ENCODE results near the gene UBXN4.
A peak's percentile ranks its signal among the peaks of the same experiment; 100 is the strongest.
"Not testable (repeated sequence)": the region's sequence is repeated elsewhere in the genome, so short reads cannot be mapped to it uniquely, and the experiment has no call there.

UBXN4 gene

DNA sequence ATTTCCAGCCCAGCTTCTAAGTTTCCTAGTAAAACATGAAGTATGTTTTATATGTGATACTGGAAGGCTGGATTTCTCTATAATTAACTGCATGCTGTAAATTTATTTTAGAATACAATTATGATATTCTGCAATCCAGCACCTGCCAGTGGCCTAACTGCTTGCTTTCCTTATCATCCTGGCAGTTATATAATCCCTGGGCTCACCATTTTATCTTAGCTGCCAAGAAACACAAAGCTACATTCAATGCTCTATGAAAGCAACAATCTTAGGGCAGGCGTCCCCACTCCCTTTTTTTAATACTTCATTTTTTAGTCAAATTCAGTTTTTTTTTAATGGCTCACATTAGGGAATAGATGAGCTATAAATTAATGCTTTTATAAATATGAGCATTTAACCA is 38.4 kb upstream of the UBXN4 start:
- Histone ChIP-seq H2AK5ac (ENCODE audit: low read length, severe bottlenecking) (no peak overlapping the region), H3K4me1 (ENCODE audit: control insufficient read depth, insufficient read depth, low read depth, low read length) (no peaks in the 10 kb centered on the region), H2BK15ac (ENCODE audit: low read depth, poor library complexity, severe bottlenecking) (no peak overlapping the region), H2AFZ (ENCODE audit: low read depth, low read length) (no peak overlapping the region), H3K23ac (ENCODE audit: low read length in 2 of 2) (no peak overlapping the region), H3K14ac (ENCODE audit: low read length in 2 of 2) (no peak overlapping the region), H3K18ac (ENCODE audit: low read depth in 1 of 2, low read length in 2 of 2) (no peak overlapping the region), H4K91ac (ENCODE audit: low read length) (no peak overlapping the region), H3K36me3 (ENCODE audit: control insufficient read depth in 1 of 2, insufficient read depth in 2 of 2, low read depth in 1 of 2, low read length in 2 of 2) (no peaks in the 10 kb centered on the region), H2BK5ac (ENCODE audit: low read depth, low read length, poor library complexity, severe bottlenecking) (no peak overlapping the region), H3K4me3 (ENCODE audit: insufficient read depth in 1 of 2, low read depth in 1 of 2, low read length in 2 of 2) (no peak overlapping the region), H3K9me3 (ENCODE audit: control insufficient read depth, low read length) (no peaks in the 10 kb centered on the region), H3K4ac (ENCODE audit: low read depth in 1 of 2, low read length in 2 of 2) (no peak overlapping the region), H3K9ac (ENCODE audit: low read length) (no peak overlapping the region), H3K79me1 (replicated peaks; ENCODE audit: low read length, poor library complexity, severe bottlenecking) (no peaks in the 10 kb centered on the region), H2BK120ac (ENCODE audit: low read depth, low read length) (no peak overlapping the region), H2BK12ac (ENCODE audit: low read length in 2 of 2) (no peak overlapping the region), H4K8ac (ENCODE audit: low read length) (no peak overlapping the region), H3K27me3 (ENCODE audit: control insufficient read depth in 1 of 2, insufficient read depth in 1 of 2, low read length in 2 of 2) (no peaks in the 10 kb centered on the region), H3K4me2 (ENCODE audit: low read length, poor library complexity, severe bottlenecking) (no peak overlapping the region), H3K27ac (ENCODE audit: low read length, poor library complexity, severe bottlenecking) (no peak overlapping the region)
- DNase-seq: no peak
- no CpG with 5 or more reads among the region's 1 CpG for WGBS

DNA sequence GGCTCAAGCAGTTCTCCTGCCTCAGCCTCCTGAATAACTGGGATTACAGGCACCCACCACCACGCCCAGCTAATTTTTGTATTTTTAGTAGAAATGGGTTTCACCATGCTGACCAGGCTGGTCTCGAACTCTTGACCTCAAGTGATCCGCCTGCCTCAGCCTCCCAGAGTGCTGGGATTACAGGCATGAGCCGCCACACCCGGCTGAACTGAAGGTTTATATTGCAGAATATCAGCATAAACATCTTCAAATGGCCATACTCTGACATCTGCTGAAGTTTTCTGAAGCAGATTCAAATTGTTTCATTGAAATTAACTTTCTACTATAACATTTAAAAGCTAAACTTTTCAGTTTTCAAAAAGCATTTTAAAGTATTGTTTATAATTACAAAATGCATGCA is 37.6 kb upstream of the UBXN4 start:
- H3K4me3 ChIP-seq (ENCODE audit: insufficient read depth in 1 of 2, low read depth in 1 of 2, low read length in 2 of 2); H3K23ac ChIP-seq (ENCODE audit: low read length in 2 of 2); H3K79me1 ChIP-seq (replicated peaks; ENCODE audit: low read length, poor library complexity, severe bottlenecking); H2BK15ac ChIP-seq (ENCODE audit: low read depth, poor library complexity, severe bottlenecking); DNase-seq; H3K4me1 ChIP-seq (ENCODE audit: control insufficient read depth, insufficient read depth, low read depth, low read length); H2AK5ac ChIP-seq (ENCODE audit: low read length, severe bottlenecking); H3K27me3 ChIP-seq (ENCODE audit: control insufficient read depth in 1 of 2, insufficient read depth in 1 of 2, low read length in 2 of 2); H3K9ac ChIP-seq (ENCODE audit: low read length); H3K4ac ChIP-seq (ENCODE audit: low read depth in 1 of 2, low read length in 2 of 2); H3K27ac ChIP-seq (ENCODE audit: low read length, poor library complexity, severe bottlenecking); H3K4me2 ChIP-seq (ENCODE audit: low read length, poor library complexity, severe bottlenecking); H3K18ac ChIP-seq (ENCODE audit: low read depth in 1 of 2, low read length in 2 of 2); H3K36me3 ChIP-seq (ENCODE audit: control insufficient read depth in 1 of 2, insufficient read depth in 2 of 2, low read depth in 1 of 2, low read length in 2 of 2); H2BK120ac ChIP-seq (ENCODE audit: low read depth, low read length); H4K8ac ChIP-seq (ENCODE audit: low read length); H2BK12ac ChIP-seq (ENCODE audit: low read length in 2 of 2); H3K14ac ChIP-seq (ENCODE audit: low read length in 2 of 2); H3K9me3 ChIP-seq (ENCODE audit: control insufficient read depth, low read length); H2BK5ac ChIP-seq (ENCODE audit: low read depth, low read length, poor library complexity, severe bottlenecking); H2AFZ ChIP-seq (ENCODE audit: low read depth, low read length); H4K91ac ChIP-seq (ENCODE audit: low read length): not testable (repeated sequence)
- WGBS: 99% methylated on average over 5 of the region's 5 CpGs

DNA sequence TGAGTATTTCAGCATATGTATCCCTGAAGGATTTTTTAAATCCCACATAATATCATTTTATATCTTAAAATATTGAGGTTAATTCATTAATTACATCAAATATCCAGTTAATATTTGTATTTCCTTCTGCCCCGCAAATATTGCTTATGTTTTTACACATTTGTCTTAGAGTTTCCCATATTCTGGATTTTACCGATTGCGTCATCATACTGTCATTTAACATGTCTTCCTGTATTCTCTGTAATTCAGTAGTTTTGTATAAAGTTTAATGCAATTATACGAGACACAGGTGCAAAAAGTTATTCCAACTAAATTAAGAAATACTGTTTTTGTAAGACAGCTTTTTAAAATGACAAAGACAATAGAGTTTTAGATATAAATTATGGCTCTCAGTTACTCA is 33.5 kb upstream of the UBXN4 start:
- H3K23ac ChIP-seq (ENCODE audit: low read length in 2 of 2): no peak overlapping the region
- no peak overlapping the region for H4K8ac ChIP-seq (ENCODE audit: low read length)
- no peaks in the 10 kb centered on the region for H3K27me3 ChIP-seq (ENCODE audit: control insufficient read depth in 1 of 2, insufficient read depth in 1 of 2, low read length in 2 of 2)
- H2BK120ac ChIP-seq (ENCODE audit: low read depth, low read length): no peak overlapping the region
- H2AK5ac ChIP-seq (ENCODE audit: low read length, severe bottlenecking): no peak overlapping the region
- H3K4ac ChIP-seq (ENCODE audit: low read depth in 1 of 2, low read length in 2 of 2): no peak overlapping the region
- H3K9ac ChIP-seq (ENCODE audit: low read length): no peak overlapping the region
- no peak overlapping the region for H3K4me2 ChIP-seq (ENCODE audit: low read length, poor library complexity, severe bottlenecking)
- no peak overlapping the region for H3K14ac ChIP-seq (ENCODE audit: low read length in 2 of 2)
- H3K79me1 ChIP-seq (replicated peaks; ENCODE audit: low read length, poor library complexity, severe bottlenecking): peaks cover 5% of the 10 kb centered on the region
- H2BK12ac ChIP-seq (ENCODE audit: low read length in 2 of 2): no peak overlapping the region
- H2AFZ ChIP-seq (ENCODE audit: low read depth, low read length): no peak overlapping the region
- H2BK5ac ChIP-seq (ENCODE audit: low read depth, low read length, poor library complexity, severe bottlenecking): no peak overlapping the region
- H3K27ac ChIP-seq (ENCODE audit: low read length, poor library complexity, severe bottlenecking): no peak overlapping the region
- peaks cover 6 to 9% of the 10 kb centered on the region in 2 experiments for H3K36me3 ChIP-seq (ENCODE audit: control insufficient read depth in 1 of 2, insufficient read depth in 2 of 2, low read depth in 1 of 2, low read length in 2 of 2)
- no peak overlapping the region for H3K4me3 ChIP-seq (ENCODE audit: insufficient read depth in 1 of 2, low read depth in 1 of 2, low read length in 2 of 2)
- no peaks in the 10 kb centered on the region for H3K9me3 ChIP-seq (ENCODE audit: control insufficient read depth, low read length)
- no peak overlapping the region for H3K18ac ChIP-seq (ENCODE audit: low read depth in 1 of 2, low read length in 2 of 2)
- no peaks in the 10 kb centered on the region for H3K4me1 ChIP-seq (ENCODE audit: control insufficient read depth, insufficient read depth, low read depth, low read length)
- no peak for DNase-seq
- no peak overlapping the region for H2BK15ac ChIP-seq (ENCODE audit: low read depth, poor library complexity, severe bottlenecking)
- WGBS: 100% methylated on average over 3 of the region's 4 CpGs
- H4K91ac ChIP-seq (ENCODE audit: low read length): no peak overlapping the region

DNA sequence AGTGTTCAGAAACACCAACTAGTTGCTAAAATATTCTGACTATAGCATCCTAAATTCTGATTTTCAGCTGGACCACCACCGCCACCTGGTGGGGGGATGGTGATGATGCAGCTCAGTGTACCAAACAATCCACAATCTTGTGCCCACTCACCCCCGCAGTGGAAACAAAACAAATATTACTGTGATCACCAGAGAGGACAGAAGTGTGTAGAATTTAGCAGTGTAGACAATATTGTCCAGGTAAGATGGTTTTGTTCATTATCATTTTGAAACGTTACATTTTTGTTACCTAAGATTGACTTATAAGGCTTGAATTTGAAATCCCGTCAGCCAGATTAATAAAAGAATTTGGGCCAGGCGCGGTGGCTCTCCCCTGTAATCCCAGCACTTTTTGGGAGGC is 31.7 kb upstream of the UBXN4 start:
- no peak overlapping the region for H3K4ac ChIP-seq (ENCODE audit: low read depth in 1 of 2, low read length in 2 of 2)
- no peak overlapping the region for H3K9ac ChIP-seq (ENCODE audit: low read length)
- H3K14ac ChIP-seq (ENCODE audit: low read length in 2 of 2): no peak overlapping the region
- H2AFZ ChIP-seq (ENCODE audit: low read depth, low read length): no peak overlapping the region
- H4K91ac ChIP-seq (ENCODE audit: low read length): no peak overlapping the region
- no peak overlapping the region for H2BK15ac ChIP-seq (ENCODE audit: low read depth, poor library complexity, severe bottlenecking)
- over 99% methylated on average over 4 of the region's 6 CpGs for WGBS
- H3K23ac ChIP-seq (ENCODE audit: low read length in 2 of 2): no peak overlapping the region
- H3K27me3 ChIP-seq (ENCODE audit: control insufficient read depth in 1 of 2, insufficient read depth in 1 of 2, low read length in 2 of 2): no peaks in the 10 kb centered on the region
- no peak overlapping the region for H2AK5ac ChIP-seq (ENCODE audit: low read length, severe bottlenecking)
- H2BK12ac ChIP-seq (ENCODE audit: low read length in 2 of 2): no peak overlapping the region
- H3K4me1 ChIP-seq (ENCODE audit: control insufficient read depth, insufficient read depth, low read depth, low read length): no peaks in the 10 kb centered on the region
- peak overlapping the region; percentile 69 for H4K8ac ChIP-seq (ENCODE audit: low read length)
- peaks cover 6 to 9% of the 10 kb centered on the region in 2 experiments for H3K36me3 ChIP-seq (ENCODE audit: control insufficient read depth in 1 of 2, insufficient read depth in 2 of 2, low read depth in 1 of 2, low read length in 2 of 2)
- no peak overlapping the region for H3K18ac ChIP-seq (ENCODE audit: low read depth in 1 of 2, low read length in 2 of 2)
- H3K27ac ChIP-seq (ENCODE audit: low read length, poor library complexity, severe bottlenecking): no peak overlapping the region
- no peaks in the 10 kb centered on the region for H3K9me3 ChIP-seq (ENCODE audit: control insufficient read depth, low read length)
- no peak overlapping the region for H3K4me2 ChIP-seq (ENCODE audit: low read length, poor library complexity, severe bottlenecking)
- H2BK120ac ChIP-seq (ENCODE audit: low read depth, low read length): no peak overlapping the region
- peak; percentile 51 for DNase-seq
- no peak overlapping the region for H2BK5ac ChIP-seq (ENCODE audit: low read depth, low read length, poor library complexity, severe bottlenecking)
- peaks cover 5% of the 10 kb centered on the region for H3K79me1 ChIP-seq (replicated peaks; ENCODE audit: low read length, poor library complexity, severe bottlenecking)
- H3K4me3 ChIP-seq (ENCODE audit: insufficient read depth in 1 of 2, low read depth in 1 of 2, low read length in 2 of 2): no peak overlapping the region
